GM21360 (cell line): ENCODE measurements around the gene KIF1C.
"Not testable (repeated sequence)": the region's sequence is repeated elsewhere in the genome, so short reads cannot be mapped to it uniquely, and the experiment has no call there.

ENCODE experiments used
- ATAC-seq: cut with Tn5 transposase; IDR thresholded peaks from one replicate; pipeline ENCODE4 v1.9.1; 2021; ENCODE audit warnings: mild to moderate bottlenecking, moderate library complexity; ENCODE audit not compliant: unreplicated experiment

Gene KIF1C

GRCh38 chr17:4999430-5000093 is 1.8 kb downstream of the KIF1C start:
- ATAC-seq, result no peak

GRCh38 chr17:5000237-5000639 is 2.5 kb downstream of the KIF1C start:
- ATAC-seq, result no peak

- no peak for ATAC-seq
These were observed 4.5 kb downstream of the KIF1C start for GRCh38 chr17:5002121-5002788.

GRCh38 chr17:5003214-5003867 is 5.6 kb downstream of the KIF1C start:
- ATAC-seq, result no peak

- ATAC-seq, result no peak
These were observed 14.2 kb downstream of the KIF1C start for GRCh38 chr17:5011928-5012327.

- no peak for ATAC-seq
These were observed 16.6 kb downstream of the KIF1C start for GRCh38 chr17:5014357-5014756.

- no peak for ATAC-seq
These were observed 21.8 kb downstream of the KIF1C start for GRCh38 chr17:5019475-5019956.

- ATAC-seq, result no peak
These were observed 22.8 kb downstream of the KIF1C start for GRCh38 chr17:5020502-5021023.

- ATAC-seq, result no peak
These were observed 24.5 kb downstream of the KIF1C start for GRCh38 chr17:5022171-5022711.

GRCh38 chr17:5023588-5024147 is 25.9 kb downstream of the KIF1C start:
- ATAC-seq, result no peak

- ATAC-seq, result no peak
These were observed 26.9 kb downstream of the KIF1C start for GRCh38 chr17:5024604-5025003.

GRCh38 chr17:5027299-5027698 is 29.5 kb downstream of the KIF1C start:
- ATAC-seq, result no peak

- ATAC-seq, result no peak
These were observed 30.2 kb downstream of the KIF1C start for GRCh38 chr17:5027916-5028315.

- not testable (repeated sequence) for ATAC-seq
These were observed 32.4 kb downstream of the KIF1C start for GRCh38 chr17:5030168-5030567.

GRCh38 chr17:5031365-5032082 is 33.8 kb downstream of the KIF1C start:
- peak; percentile 58 for ATAC-seq

GRCh38 chr17:5032865-5033264 is 35.1 kb downstream of the KIF1C start:
- ATAC-seq, result no peak

GRCh38 chr17:5033352-5034015 is 35.7 kb downstream of the KIF1C start:
- no peak for ATAC-seq

GRCh38 chr17:5034063-5034462 is 36.3 kb downstream of the KIF1C start:
- ATAC-seq, result no peak

- no peak for ATAC-seq
These were observed 36.9 kb downstream of the KIF1C start for GRCh38 chr17:5034651-5035050.

GRCh38 chr17:5035315-5035714 is 37.6 kb downstream of the KIF1C start, which contains the start of gene SLC52A1:
SLC52A1 (minus strand) TSS chr17:5035426; CDS start chr17:5034606, 820 bp downstream.
- no peak for ATAC-seq
